ENCODE results near the gene TBC1D16. TPM values are rescaled to one million over a fixed set of nuclear protein-coding genes. Genes with fewer than 3 reads are reported as not detected.

TBC1D16 gene
- total RNA-seq, 1 experiment from 2014 or later: 85.8 TPM

GRCh38 chr17:79888811-79889634 is 146.6 kb downstream of the TBC1D16 start:
- H4K20me1 ChIP-seq (ENCODE audit: control insufficient read depth, insufficient read depth, insufficient read length): no peaks in the 10 kb centered on the region
- H3K4me1 ChIP-seq (ENCODE audit: insufficient read depth, low read length): no peaks in the 10 kb centered on the region; the same call in 1 of the 2 replicates
- H3K23me2 ChIP-seq (ENCODE audit: insufficient read length, low read depth, low read length, poor library complexity, severe bottlenecking): no peaks in the 10 kb centered on the region
- no peak overlapping the region for H2AFZ ChIP-seq (ENCODE audit: low read length)
- H3K4ac ChIP-seq (ENCODE audit: low read depth, low read length): no peak overlapping the region
- H3K79me1 ChIP-seq (ENCODE audit: insufficient read depth, low read depth, low read length, poor library complexity, severe bottlenecking): no peaks in the 10 kb centered on the region
- H4K8ac ChIP-seq (replicated peaks; ENCODE audit: insufficient read length, low read depth, low read length): no peak overlapping the region
- H3K56ac ChIP-seq (ENCODE audit: insufficient read length, low read depth, low read length): no peak overlapping the region
- no peak for TF ChIP-seq CTCF (conservative IDR thresholded peaks at IDR 0.05)
- no peak overlapping the region for H3K18ac ChIP-seq (ENCODE audit: insufficient read length, low read depth, low read length)
- Mint-ChIP-seq H3K4me3 (no peak overlapping the region), H3K4me1 (no peaks in the 10 kb centered on the region; a peak in 1 of 4 replicates), H3K27me3 (ENCODE audit: low read depth) (peaks cover 45% of the 10 kb centered on the region), H3K36me3 (ENCODE audit: insufficient read depth in 1 of 3, low read depth in 3 of 3) (no peaks in the 10 kb centered on the region), H3K9me3 (no peaks in the 10 kb centered on the region), H3K27ac (no peak overlapping the region)
- no peak overlapping the region for H3K14ac ChIP-seq (ENCODE audit: insufficient read depth, low read length)
- no peak for DNase-seq
- H2BK15ac ChIP-seq (ENCODE audit: low read depth, low read length): no peak overlapping the region
- H3K23ac ChIP-seq (ENCODE audit: insufficient read length, low read depth, low read length): no peak overlapping the region
- no peaks in the 10 kb centered on the region for H3K27me3 ChIP-seq (ENCODE audit: insufficient read depth, low read length)
- H3K27ac ChIP-seq (ENCODE audit: insufficient read length, low read depth, low read length): no peak overlapping the region
- H2BK120ac ChIP-seq (ENCODE audit: low read depth, low read length, poor library complexity, severe bottlenecking): no peak overlapping the region
- no CpG with 5 or more reads among the region's 22 CpGs for WGBS (ENCODE audit: extremely low coverage, insufficient read length, low lambda C conversion rate)
- H2AK5ac ChIP-seq (ENCODE audit: insufficient read length, low read length): no peak overlapping the region
- H3K9me3 ChIP-seq (ENCODE audit: control insufficient read depth, low read depth, low read length): no peaks in the 10 kb centered on the region
- no peak overlapping the region for H3K4me2 ChIP-seq (ENCODE audit: insufficient read depth, insufficient read length, low read length)
- no peak overlapping the region for H3T11ph ChIP-seq (ENCODE audit: low read length)
- no peak overlapping the region for H2BK20ac ChIP-seq (ENCODE audit: low read depth, low read length, poor library complexity, severe bottlenecking)
- H4K5ac ChIP-seq (ENCODE audit: insufficient read length, low read depth, low read length): no peak overlapping the region
- H3K79me2 ChIP-seq (ENCODE audit: insufficient read depth, low read length): no peaks in the 10 kb centered on the region
- H4K91ac ChIP-seq (ENCODE audit: insufficient read length, low read depth, low read length): no peak overlapping the region
- H3K9ac ChIP-seq (ENCODE audit: extremely low read depth, insufficient read length, low read length): no peak overlapping the region
- H2BK12ac ChIP-seq (ENCODE audit: insufficient read length, low read depth, low read length): no peak overlapping the region
- H2BK5ac ChIP-seq (ENCODE audit: insufficient read length, low read length): no peak overlapping the region
